Stimulated activated naive CD8-positive, alpha-beta T cell treated with anti-CD3 and anti-CD28 coated beads, Interleukin-15, Interleukin-2, amounts not matched to agents 100 ng/mL and 50 ng/mL, for 24 hours (primary cell): ENCODE results near the gene INAFM1.
A peak's percentile ranks its signal among the peaks of the same experiment; 100 is the strongest.

ENCODE experiments used
- H3K27ac Mint-ChIP-seq: one replicate; pipeline ENCODE4 v1.8.0; 2021; ENCODE audit warnings: mild to moderate bottlenecking, mixed read lengths
- H3K27me3 Mint-ChIP-seq: one replicate; pipeline ENCODE4 v1.8.0; 2021; ENCODE audit warnings: mixed read lengths
- H3K36me3 Mint-ChIP-seq: one replicate; pipeline ENCODE4 v1.8.0; 2021; ENCODE audit warnings: low read depth, mixed read lengths
- H3K4me1 Mint-ChIP-seq: one replicate; pipeline ENCODE4 v1.8.0; 2021; ENCODE audit warnings: low read depth, mixed read lengths
- H3K4me3 Mint-ChIP-seq: one replicate; pipeline ENCODE4 v1.8.0; 2021; ENCODE audit warnings: mild to moderate bottlenecking, mixed read lengths
- H3K9me3 Mint-ChIP-seq: one replicate; pipeline ENCODE4 v1.8.0; 2021; ENCODE audit warnings: mixed read lengths

The INAFM1 gene

GRCh38 chr19:47274071-47274890, at the start of gene INAFM1:
TSS of gene INAFM1 (plus strand) at chr19:47274885. CDS start at chr19:47274920, 35 bp downstream.
- no peaks in the 10 kb centered on the region for H3K9me3 Mint-ChIP-seq
- H3K4me1 Mint-ChIP-seq = peaks cover 17% of the 10 kb centered on the region
- H3K27ac Mint-ChIP-seq = peak within 1 kb of the TSS; percentile 99
- peaks cover 11% of the 10 kb centered on the region for H3K36me3 Mint-ChIP-seq
- no peaks in the 10 kb centered on the region for H3K27me3 Mint-ChIP-seq
- H3K4me3 Mint-ChIP-seq = peak within 1 kb of the TSS; percentile 91

- peaks cover 20% of the 10 kb centered on the region for H3K4me1 Mint-ChIP-seq
- H3K4me3 Mint-ChIP-seq = peak overlapping the region; percentile 79
- peak overlapping the region; percentile 52 for H3K27ac Mint-ChIP-seq
- peaks cover 5% of the 10 kb centered on the region for H3K36me3 Mint-ChIP-seq
- H3K27me3 Mint-ChIP-seq = no peaks in the 10 kb centered on the region
- H3K9me3 Mint-ChIP-seq = no peaks in the 10 kb centered on the region
These were observed 48.8 kb upstream of the INAFM1 start for GRCh38 chr19:47225746-47226425.

GRCh38 chr19:47226426-47227351, 48.0 kb upstream of the INAFM1 start:
- no peaks in the 10 kb centered on the region for H3K9me3 Mint-ChIP-seq
- H3K4me3 Mint-ChIP-seq = peak overlapping the region; percentile 79
- no peaks in the 10 kb centered on the region for H3K27me3 Mint-ChIP-seq
- peak overlapping the region; percentile 83 for H3K27ac Mint-ChIP-seq
- peaks cover 25% of the 10 kb centered on the region for H3K4me1 Mint-ChIP-seq
- H3K36me3 Mint-ChIP-seq = peaks cover 5% of the 10 kb centered on the region

- no peaks in the 10 kb centered on the region for H3K9me3 Mint-ChIP-seq
- H3K4me1 Mint-ChIP-seq = peaks cover 34% of the 10 kb centered on the region
- peak overlapping the region; percentile 83 for H3K27ac Mint-ChIP-seq
- peak overlapping the region; percentile 79 for H3K4me3 Mint-ChIP-seq
- no peaks in the 10 kb centered on the region for H3K27me3 Mint-ChIP-seq
- peaks cover 5% of the 10 kb centered on the region for H3K36me3 Mint-ChIP-seq
These were observed 47.1 kb upstream of the INAFM1 start for GRCh38 chr19:47227352-47228167.

GRCh38 chr19:47228168-47228936, 46.3 kb upstream of the INAFM1 start:
- peak overlapping the region; percentile 79 for H3K4me3 Mint-ChIP-seq
- peaks cover 39% of the 10 kb centered on the region for H3K4me1 Mint-ChIP-seq
- H3K27me3 Mint-ChIP-seq = no peaks in the 10 kb centered on the region
- peaks cover 5% of the 10 kb centered on the region for H3K36me3 Mint-ChIP-seq
- no peaks in the 10 kb centered on the region for H3K9me3 Mint-ChIP-seq
- H3K27ac Mint-ChIP-seq = no peak overlapping the region

GRCh38 chr19:47228937-47229675, 45.6 kb upstream of the INAFM1 start:
- peaks cover 39% of the 10 kb centered on the region for H3K4me1 Mint-ChIP-seq
- no peaks in the 10 kb centered on the region for H3K27me3 Mint-ChIP-seq

GRCh38 chr19:47229676-47230053, 45.0 kb upstream of the INAFM1 start:
- peaks cover 5% of the 10 kb centered on the region for H3K36me3 Mint-ChIP-seq
- H3K9me3 Mint-ChIP-seq = no peaks in the 10 kb centered on the region
- peaks cover 39% of the 10 kb centered on the region for H3K4me1 Mint-ChIP-seq
- H3K4me3 Mint-ChIP-seq = no peak overlapping the region
- no peaks in the 10 kb centered on the region for H3K27me3 Mint-ChIP-seq
- H3K27ac Mint-ChIP-seq = no peak overlapping the region

More at GRCh38 chr19:47228937-47229675, 45.6 kb upstream of the INAFM1 start:
- H3K36me3 Mint-ChIP-seq = peaks cover 5% of the 10 kb centered on the region
- no peak overlapping the region for H3K27ac Mint-ChIP-seq
- no peaks in the 10 kb centered on the region for H3K9me3 Mint-ChIP-seq
- no peak overlapping the region for H3K4me3 Mint-ChIP-seq

GRCh38 chr19:47230054-47230920, 44.4 kb upstream of the INAFM1 start:
- no peaks in the 10 kb centered on the region for H3K9me3 Mint-ChIP-seq
- H3K27ac Mint-ChIP-seq = no peak overlapping the region
- no peaks in the 10 kb centered on the region for H3K27me3 Mint-ChIP-seq
- H3K4me1 Mint-ChIP-seq = peaks cover 39% of the 10 kb centered on the region
- H3K36me3 Mint-ChIP-seq = peaks cover 4% of the 10 kb centered on the region
- H3K4me3 Mint-ChIP-seq = peak overlapping the region; percentile 50

- no peaks in the 10 kb centered on the region for H3K27me3 Mint-ChIP-seq
These were observed 43.8 kb upstream of the INAFM1 start, which contains the start of gene BBC3 for GRCh38 chr19:47230921-47231214. TSS of gene BBC3 (minus strand) at chr19:47231199. CDS start at chr19:47228431, 2,768 bp downstream.

GRCh38 chr19:47231215-47232054, 43.2 kb upstream of the INAFM1 start:
- H3K27ac Mint-ChIP-seq = peak overlapping the region; percentile 77
- peaks cover 33% of the 10 kb centered on the region for H3K4me1 Mint-ChIP-seq
- H3K36me3 Mint-ChIP-seq = no peaks in the 10 kb centered on the region
- H3K27me3 Mint-ChIP-seq = no peaks in the 10 kb centered on the region
- peak overlapping the region; percentile 80 for H3K4me3 Mint-ChIP-seq
- H3K9me3 Mint-ChIP-seq = no peaks in the 10 kb centered on the region

More at GRCh38 chr19:47230921-47231214, 43.8 kb upstream of the INAFM1 start, which contains the start of gene BBC3:
- peak within 1 kb of the TSS; percentile 77 for H3K27ac Mint-ChIP-seq
- H3K4me1 Mint-ChIP-seq = peaks cover 33% of the 10 kb centered on the region
- no peaks in the 10 kb centered on the region for H3K36me3 Mint-ChIP-seq
- H3K4me3 Mint-ChIP-seq = peak within 1 kb of the TSS; percentile 80
- no peaks in the 10 kb centered on the region for H3K9me3 Mint-ChIP-seq

- Mint-ChIP-seq H3K9me3 (no peaks in the 10 kb centered on the region), H3K27me3 (no peaks in the 10 kb centered on the region), H3K36me3 (no peaks in the 10 kb centered on the region), H3K4me1 (peaks cover 22% of the 10 kb centered on the region), H3K27ac (peak overlapping the region; percentile 82), H3K4me3 (peak overlapping the region; percentile 80)
These were observed 42.1 kb upstream of the INAFM1 start for GRCh38 chr19:47232422-47233211.
